Ascending aorta (tissue), 2 donors: ENCODE results near the gene C1QL2. TPM values are rescaled to one million over a fixed set of nuclear protein-coding genes. Genes with fewer than 3 reads are reported as not detected.

Experiments
- DNase-seq, 2 donors: peaks; one replicate each; pipeline ENCODE4 v3.0.0-alpha.2; 2019; ENCODE audit warnings: low spot score in 2 of 2
- H3K27ac ChIP-seq, 2 donors: fragments of 200-600 bp; sonication (generic); one replicate each; pipeline ENCODE4 v1.5.1; 2016 to 2017; ENCODE audit warnings: mild to moderate bottlenecking in 1 of 2
- H3K27me3 ChIP-seq: fragments of 200-600 bp; sonication (generic); one replicate; pipeline ENCODE4 v1.5.1; 2017
- H3K36me3 ChIP-seq, 2 donors: fragments of 200-600 bp; sonication (generic); one replicate each; pipeline ENCODE4 v1.5.1; 2016
- H3K4me1 ChIP-seq, 2 donors: fragments of 200-600 bp; sonication (generic); one replicate each; pipeline ENCODE4 v1.5.1; 2016 to 2017; ENCODE audit warnings: mild to moderate bottlenecking in 1 of 2
- H3K4me3 ChIP-seq, 2 donors: fragments of 200-600 bp; sonication (generic); one replicate each; pipeline ENCODE4 v1.5.1; 2016 to 2017; ENCODE audit warnings: mild to moderate bottlenecking in 1 of 2
- H3K9me3 ChIP-seq, 2 donors: fragments of 200-600 bp; sonication (generic); one replicate each; pipeline ENCODE4 v1.5.1; 2016
- CTCF ChIP-seq, 3 experiments: fragments of 200-600 bp in 2 of 3; fragments of 450-650 bp in 1 of 3; sonication (generic) in 2 of 3; IDR thresholded peaks; one replicate each; pipeline ENCODE4 v1.5.1; 2016 to 2019; ENCODE audit warnings: antibody characterized with exemption in 3 of 3, mild to moderate bottlenecking in 1 of 3, moderate library complexity in 1 of 3
- intact Hi-C: fragments of 100-400 bp; cut with DNase I; formaldehyde crosslinking; loops from one replicate; pipeline ENCODE4 v1.15.1; 2023
- total RNA-seq: library from RNA; depleted of rRNA; stranded (reverse); fragments of >200 nt; gene quantifications from one replicate; pipeline ENCODE4 v1.1.0, GENCODE V29; 2016

C1QL2 gene
- total RNA-seq, 1 donor from 2014 or later = 11.6 TPM

- no peaks in the 10 kb centered on the region for H3K4me1 ChIP-seq
- H3K27ac ChIP-seq = no peak overlapping the region
- no peak for DNase-seq
- H3K36me3 ChIP-seq = no peaks in the 10 kb centered on the region
- H3K27me3 ChIP-seq = no peaks in the 10 kb centered on the region
- intact Hi-C loops = no loop called here
- no peak overlapping the region for H3K4me3 ChIP-seq
- TF ChIP-seq CTCF (IDR thresholded peaks at IDR 0.05) = no peak
- no peaks in the 10 kb centered on the region for H3K9me3 ChIP-seq
These were observed 38.4 kb downstream of the C1QL2 start for GRCh38 chr2:119119999-119120756.

GRCh38 chr2:119119076-119119785, 39.3 kb downstream of the C1QL2 start:
- H3K36me3 ChIP-seq = no peaks in the 10 kb centered on the region
- intact Hi-C loops = no loop called here
- no peak overlapping the region for H3K27ac ChIP-seq
- peak in 1 of 2 donors; percentile 13 for DNase-seq
- no peaks in the 10 kb centered on the region for H3K4me1 ChIP-seq
- no peak for TF ChIP-seq CTCF (IDR thresholded peaks at IDR 0.05)
- H3K4me3 ChIP-seq = no peak overlapping the region
- no peaks in the 10 kb centered on the region for H3K9me3 ChIP-seq
- no peaks in the 10 kb centered on the region for H3K27me3 ChIP-seq

- DNase-seq = peak in 1 of 2 donors; percentile 28
- no peaks in the 10 kb centered on the region for H3K9me3 ChIP-seq
- no peak overlapping the region for H3K4me3 ChIP-seq
- TF ChIP-seq CTCF (IDR thresholded peaks at IDR 0.05) = no peak
- no peaks in the 10 kb centered on the region for H3K27me3 ChIP-seq
- no peaks in the 10 kb centered on the region for H3K4me1 ChIP-seq
- no peaks in the 10 kb centered on the region for H3K36me3 ChIP-seq
- intact Hi-C loops = no loop called here
- H3K27ac ChIP-seq = no peak overlapping the region
These were observed 40.4 kb downstream of the C1QL2 start for GRCh38 chr2:119117891-119118882.

GRCh38 chr2:119117408-119117807, 41.1 kb downstream of the C1QL2 start:
- TF ChIP-seq CTCF (IDR thresholded peaks at IDR 0.05) = no peak
- intact Hi-C loops = no loop called here
- DNase-seq = peak in 1 of 2 donors; percentile 35

More at GRCh38 chr2:119117408-119117807, 41.1 kb downstream of the C1QL2 start:
- H3K9me3 ChIP-seq = no peaks in the 10 kb centered on the region
- no peaks in the 10 kb centered on the region for H3K27me3 ChIP-seq
- no peak overlapping the region for H3K27ac ChIP-seq
- no peak overlapping the region for H3K4me3 ChIP-seq
- H3K36me3 ChIP-seq = no peaks in the 10 kb centered on the region
- H3K4me1 ChIP-seq = no peaks in the 10 kb centered on the region
